OCI-LY7 (cell line): Measurements from ENCODE around the gene UBE4A. TPM values are rescaled to one million over a fixed set of nuclear protein-coding genes. Genes with fewer than 3 reads are reported as not detected.

Experiments
- BruUV-seq: library from RNA; stranded (reverse); fragments of 400-500 nt; replicated peaks from 2 replicates; lab custom pipeline; 2021; lab: Mats Ljungman, UMichigan
- CTCF ChIA-PET: fragments of 300-600 bp; sonication (Branson Sonifier 250); formaldehyde crosslinking; loops from one replicate; lab custom pipeline; 2022; ENCODE audit warnings: antibody characterized with exemption; ENCODE audit not compliant: unreplicated experiment; lab: Charles Lee
- POLR2A ChIA-PET: fragments of 300-600 bp; sonication (Branson Sonifier 250); formaldehyde crosslinking; loops from one replicate; lab custom pipeline; 2022; ENCODE audit warnings: antibody characterized with exemption; lab: Charles Lee
- DNase-seq: peaks from one replicate; pipeline ENCODE4 v3.0.0-alpha.2; 2015; ENCODE audit warnings: low spot score
- H2AFZ ChIP-seq: fragments of 200-600 bp; sonication (generic), shearing (Covaris generic); 2 replicates; pipeline ENCODE4 v1.6.1; 2014; ENCODE audit warnings: mild to moderate bottlenecking, antibody characterized with exemption, low read length, moderate library complexity
- H3K27ac ChIP-seq: fragments of 200-600 bp; sonication (generic); 2 replicates; pipeline ENCODE4 v1.5.1; 2014; ENCODE audit warnings: mixed run types, low read depth, mild to moderate bottlenecking, moderate library complexity, low read length, inconsistent platforms; ENCODE audit not compliant: poor library complexity, severe bottlenecking
- H3K36me3 ChIP-seq: fragments of 200-600 bp; sonication (generic); 2 replicates; pipeline ENCODE4 v1.6.1; 2014; ENCODE audit warnings: mild to moderate bottlenecking, antibody characterized with exemption, low read length, moderate library complexity, mixed read lengths; ENCODE audit not compliant: insufficient read depth
- H3K4me1 ChIP-seq: fragments of 200-600 bp; sonication (generic); 2 replicates; pipeline ENCODE4 v1.5.1; 2014; ENCODE audit warnings: mild to moderate bottlenecking, low read length; ENCODE audit not compliant: insufficient read depth, poor library complexity, severe bottlenecking
- H3K4me2 ChIP-seq: fragments of 200-600 bp; sonication (generic); 2 replicates; pipeline ENCODE4 v1.6.1; 2014; ENCODE audit warnings: mild to moderate bottlenecking, low read length
- H3K4me3 ChIP-seq: fragments of 200-600 bp; sonication (generic); 2 replicates; pipeline ENCODE4 v1.5.1; 2014; ENCODE audit warnings: mild to moderate bottlenecking, low read depth, low read length; ENCODE audit not compliant: poor library complexity, severe bottlenecking
- H3K79me2 ChIP-seq: fragments of 200-600 bp; sonication (generic); 2 replicates; pipeline ENCODE4 v1.6.1; 2016; ENCODE audit warnings: low read depth, mild to moderate bottlenecking, low read length, moderate library complexity, mixed read lengths; ENCODE audit not compliant: insufficient read depth
- H3K9me2 ChIP-seq: fragments of 200-600 bp; sonication (generic); 2 replicates; pipeline ENCODE4 v1.6.1; 2016; ENCODE audit warnings: mild to moderate bottlenecking, low read length, mixed read lengths; ENCODE audit not compliant: insufficient read depth
- H3K9me3 ChIP-seq: fragments of 200-600 bp; sonication (generic); 2 replicates; pipeline ENCODE4 v1.6.1; 2014; ENCODE audit warnings: mild to moderate bottlenecking, mixed run types, low read length, mixed read lengths
- H4K20me1 ChIP-seq: fragments of 200-600 bp; sonication (generic); 2 replicates; pipeline ENCODE4 v1.6.1; 2014; ENCODE audit warnings: mild to moderate bottlenecking, antibody characterized with exemption, low read length, moderate library complexity, mixed read lengths; ENCODE audit not compliant: insufficient read depth
- CTCF ChIP-seq: fragments of 200-600 bp; sonication (generic); conservative IDR thresholded peaks from 2 replicates; pipeline ENCODE4 v1.5.1; 2014; ENCODE audit warnings: mild to moderate bottlenecking, antibody characterized with exemption, low read length, moderate library complexity, mixed read lengths
- EZH2phosphoT487 ChIP-seq: fragments of 200-600 bp; sonication (generic); IDR thresholded peaks from 2 replicates; pipeline ENCODE4 v1.6.1; 2018; ENCODE audit warnings: low read depth, borderline replicate concordance, mild to moderate bottlenecking, mixed run types, antibody characterized with exemption, low read length, moderate library complexity, mixed read lengths
- intact Hi-C: fragments of 100-400 bp; cut with micrococcal nuclease; formaldehyde crosslinking; loops from one replicate; pipeline ENCODE4 v1.10.0; 2022; ENCODE audit not compliant: unreplicated experiment
- total RNA-seq, 2 experiments: library from RNA; depleted of rRNA in 1 of 2; stranded (reverse); fragments of >200 nt in 1 of 2; shearing (Covaris generic) in 1 of 2; gene quantifications; 2 replicates each; pipeline ENCODE4 v1.2.3, GENCODE V29; 2014 to 2022

The UBE4A gene
- total RNA-seq, 2 experiments from 2014 or later = 28.0 to 38.4 TPM

DNA sequence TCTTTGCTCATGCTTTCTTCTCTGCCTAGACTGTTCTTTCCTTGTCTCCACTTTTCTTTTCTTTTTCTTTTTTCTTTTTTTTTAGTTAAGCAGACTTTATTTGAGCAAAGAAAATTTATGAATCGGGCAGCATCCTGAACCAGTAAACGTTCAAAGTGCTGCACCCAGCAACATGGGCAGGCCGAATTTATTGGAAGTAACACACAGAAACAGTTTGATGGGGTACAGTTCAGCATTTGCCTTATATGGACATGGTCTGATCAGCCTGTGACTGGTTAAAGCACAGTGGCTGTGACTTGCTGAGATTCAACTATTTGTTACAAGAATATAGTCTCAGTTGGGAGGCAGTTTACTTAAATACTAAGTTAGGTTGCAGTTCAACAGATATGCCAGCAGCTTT is 38.9 kb upstream of the UBE4A start:
- POLR2A ChIA-PET = interaction anchor here (0.8 to 1.0 kb wide), 3 partner anchors 9 to 111 kb away, joined by 3 to 4 read pairs (median 3); no protein-coding TSS in a partner anchor
- DNase-seq = no peak
- intact Hi-C loops = no loop called here
- Histone ChIP-seq H2AFZ (peak overlapping the region; percentile 30; the same call in 1 of the 2 replicates), H3K9me2 (no peaks in the 10 kb centered on the region), H3K36me3 (no peaks in the 10 kb centered on the region), H3K9me3 (peaks cover 13% of the 10 kb centered on the region; the same call in 1 of the 2 replicates), H3K4me2 (no peak overlapping the region), H3K4me1 (peaks cover 57% of the 10 kb centered on the region), H3K4me3 (no peak overlapping the region), H3K79me2 (no peaks in the 10 kb centered on the region), H4K20me1 (no peaks in the 10 kb centered on the region), H3K27ac (no peak overlapping the region)
- BruUV-seq = no TSS peak
- no peak for TF ChIP-seq EZH2phosphoT487
- CTCF ChIA-PET = no interaction called here

GRCh38 chr11:118321386-118322082 is 37.9 kb upstream of the UBE4A start:
- ChIA-PET CTCF (no interaction called here), POLR2A (interaction anchor here (0.7 to 1.0 kb wide), 3 partner anchors 10 to 839 kb away, joined by 3 read pairs; no protein-coding TSS in a partner anchor)
- no peaks in the 10 kb centered on the region for H3K9me2 ChIP-seq
- H4K20me1 ChIP-seq = no peaks in the 10 kb centered on the region
- TF ChIP-seq CTCF = no peak
- TF ChIP-seq EZH2phosphoT487 = no peak
- DNase-seq = no peak
- H3K79me2 ChIP-seq = no peaks in the 10 kb centered on the region
- H3K4me3 ChIP-seq = no peak overlapping the region
- peaks cover 13% of the 10 kb centered on the region; the same call in 1 of the 2 replicates for H3K9me3 ChIP-seq
- H3K4me1 ChIP-seq = peaks cover 47% of the 10 kb centered on the region
- peak overlapping the region; percentile 27 for H3K4me2 ChIP-seq
- peak overlapping the region; percentile 6 for H3K27ac ChIP-seq
- intact Hi-C loops = no loop called here
- peak overlapping the region; percentile 81 for H2AFZ ChIP-seq
- H3K36me3 ChIP-seq = no peaks in the 10 kb centered on the region
- BruUV-seq = no TSS peak

DNA sequence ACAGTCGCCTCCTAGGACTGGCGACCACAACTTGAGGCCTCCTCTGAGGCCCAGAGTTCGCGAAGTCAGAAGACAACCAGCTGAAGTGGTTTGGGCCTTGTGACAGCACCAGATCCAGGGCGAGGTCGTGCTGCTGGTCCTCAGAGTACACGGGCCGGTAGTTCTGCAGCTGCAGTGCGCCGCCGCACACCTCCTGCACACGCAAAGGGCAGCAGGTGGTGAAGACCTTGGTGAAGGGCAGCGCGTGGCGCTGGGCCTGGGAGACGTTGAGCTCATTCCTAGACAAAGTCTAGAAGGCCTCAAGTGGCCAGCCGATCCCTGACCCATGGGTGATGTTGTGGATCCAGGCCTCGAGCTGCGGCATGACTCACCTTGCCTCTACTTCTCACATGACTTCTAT is 36.7 kb upstream of the UBE4A start:
- Histone ChIP-seq H3K9me3 (peaks cover 13% of the 10 kb centered on the region; the same call in 1 of the 2 replicates), H3K4me3 (no peak overlapping the region), H4K20me1 (no peaks in the 10 kb centered on the region), H3K36me3 (no peaks in the 10 kb centered on the region), H3K9me2 (no peaks in the 10 kb centered on the region), H3K79me2 (no peaks in the 10 kb centered on the region), H2AFZ (no peak overlapping the region), H3K27ac (no peak overlapping the region), H3K4me2 (no peak overlapping the region), H3K4me1 (peaks cover 37% of the 10 kb centered on the region)
- no peak for DNase-seq
- ChIA-PET POLR2A (no interaction called here), CTCF (no interaction called here)
- intact Hi-C loops = no loop called here
- BruUV-seq = no TSS peak
- no peak for TF ChIP-seq EZH2phosphoT487
- no peak for TF ChIP-seq CTCF
